HepG2 (cell line): ENCODE measurements around the gene DNAJB8. TPM values are rescaled to one million over a fixed set of nuclear protein-coding genes. Genes with fewer than 3 reads are reported as not detected.

Experiments used
- ARHGAP35 ChIP-seq: sonication (generic); formaldehyde crosslinking; IDR thresholded peaks from 2 replicates; pipeline ENCODE4 v1.9.0; 2022; ENCODE audit warnings: mild to moderate bottlenecking, inconsistent platforms, moderate library complexity, missing genetic modification reagents, borderline replicate concordance
- NFKB2 ChIP-seq: sonication (generic); formaldehyde crosslinking; IDR thresholded peaks from 2 replicates; pipeline ENCODE4 v1.4.0; 2020; ENCODE audit warnings: missing genetic modification reagents, borderline replicate concordance
- RAD21 ChIP-seq: fragments of 450-650 bp; formaldehyde crosslinking; IDR thresholded peaks from 2 replicates; pipeline ENCODE4 v1.5.0; 2020; ENCODE audit warnings: mild to moderate bottlenecking
- ZNF292 ChIP-seq: sonication (generic); formaldehyde crosslinking; IDR thresholded peaks from 2 replicates; pipeline ENCODE4 v1.8.1; 2022; ENCODE audit warnings: mild to moderate bottlenecking, low read depth, missing genetic modification reagents, borderline replicate concordance
- ZNF468 ChIP-seq: sonication (generic); formaldehyde crosslinking; IDR thresholded peaks from 2 replicates; pipeline ENCODE4 v1.8.0; 2022; ENCODE audit warnings: mild to moderate bottlenecking, moderate library complexity, missing genetic modification reagents
- ZNF777 ChIP-seq: sonication (generic); formaldehyde crosslinking; IDR thresholded peaks from 2 replicates; pipeline ENCODE4 v1.4.0; 2020; ENCODE audit warnings: missing genetic modification reagents
- ZNF879 ChIP-seq: sonication (generic); formaldehyde crosslinking; IDR thresholded peaks from 2 replicates; pipeline ENCODE4 v1.8.1; 2023; ENCODE audit warnings: missing genetic modification reagents
- polyA plus RNA-seq, 8 experiments: library from polyadenylated mRNA; depleted of rRNA in 3 of 8; stranded (reverse) in 7 of 8; unstranded in 1 of 8; fragments of >200 nt; fragmentation: Illumina TruSeq in 4 of 8; extraction: Trizol in 4 of 8; gene quantifications; 2 replicates each; pipeline versions ENCODE4 v1.2.1 to v1.2.3, GENCODE V29; 2011 to 2016; ENCODE audit warnings: low read depth in 4 of 8, missing spikeins in 1 of 8, mixed read lengths in 1 of 8; ENCODE audit not compliant: insufficient read depth in 1 of 8
- total RNA-seq, 5 experiments: library from RNA; depleted of rRNA; stranded (reverse); fragments of >200 nt; fragmentation: Illumina TruSeq; extraction: Trizol; gene quantifications; 2 replicates each; pipeline ENCODE4 v1.2.3, GENCODE V29; 2016; ENCODE audit warnings: low read depth in 1 of 5
- TF ChIP-seq, protein P1 (sequence below): sonication (generic); formaldehyde crosslinking; IDR thresholded peaks from 2 replicates; pipeline ENCODE4; 2020; ENCODE audit warnings: missing genetic modification reagents, mild to moderate bottlenecking, borderline replicate concordance
- TF ChIP-seq, protein P2 (sequence below): sonication (generic); formaldehyde crosslinking; IDR thresholded peaks from 2 replicates; pipeline ENCODE4 v1.4.0; 2020; ENCODE audit warnings: missing genetic modification reagents
- TF ChIP-seq, protein P3 (sequence below): sonication (generic); formaldehyde crosslinking; conservative IDR thresholded peaks from 2 replicates; pipeline ENCODE4 v1.4.0; 2020; ENCODE audit warnings: missing genetic modification reagents
- TF ChIP-seq, protein P4 (sequence below): sonication (generic); formaldehyde crosslinking; IDR thresholded peaks from 2 replicates; pipeline ENCODE4 v1.5.1; 2020; ENCODE audit warnings: mild to moderate bottlenecking, missing genetic modification reagents, moderate library complexity
- TF ChIP-seq, protein P5 (sequence below): sonication (generic); formaldehyde crosslinking; IDR thresholded peaks from 2 replicates; pipeline ENCODE4 v1.8.0; 2022; ENCODE audit warnings: missing genetic modification reagents, mild to moderate bottlenecking, borderline replicate concordance
- TF ChIP-seq, protein P6 (sequence below): sonication (generic); formaldehyde crosslinking; IDR thresholded peaks from 2 replicates; pipeline ENCODE4 v1.5.1; 2020; ENCODE audit warnings: missing genetic modification reagents, mild to moderate bottlenecking, borderline replicate concordance
- TF ChIP-seq, protein P7 (sequence below): sonication (generic); formaldehyde crosslinking; IDR thresholded peaks from 2 replicates; pipeline ENCODE4 v1.5.0; 2020; ENCODE audit warnings: mild to moderate bottlenecking, missing genetic modification reagents, moderate library complexity

Gene DNAJB8
- total and polyA plus RNA-seq, 2 of the 13 experiments (the other 11 are each of a cell fraction or from before 2014, with no cell fraction given), result not detected

DNA sequence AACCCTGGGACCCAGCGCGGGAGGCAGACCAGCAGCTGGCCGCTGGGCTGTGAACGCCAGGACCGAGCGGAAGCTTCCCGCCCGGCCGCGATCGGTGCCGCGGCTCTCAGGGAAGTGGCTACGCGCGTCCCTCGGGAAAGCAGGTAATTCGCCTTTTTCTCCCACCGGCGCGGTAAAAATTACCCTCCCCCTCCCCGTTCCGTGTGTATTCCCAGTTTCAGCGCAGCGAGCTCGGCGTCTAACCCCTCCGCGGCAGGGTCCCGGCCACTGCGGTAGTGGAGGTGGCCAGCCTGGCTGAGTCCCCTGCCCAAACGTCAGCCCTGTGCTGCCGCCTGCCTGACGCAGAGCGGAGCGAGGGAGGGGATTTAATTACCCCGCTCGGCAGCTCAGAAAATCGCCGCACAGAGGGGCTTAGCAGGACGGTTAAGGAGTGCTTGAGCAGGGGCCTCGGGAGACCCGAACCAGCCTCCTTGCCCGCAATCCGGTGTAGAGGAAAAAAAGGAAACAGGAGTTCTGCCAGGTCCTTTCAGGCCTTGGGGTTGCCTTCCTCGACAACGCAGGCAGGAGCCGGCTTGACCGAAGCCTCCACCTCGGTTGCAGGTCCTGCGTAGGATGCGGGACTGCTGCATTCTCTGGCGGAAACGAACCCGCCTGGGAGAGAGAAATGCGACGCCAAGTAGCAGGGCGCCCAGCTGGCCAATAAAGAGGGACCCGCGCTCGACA lies 23.4 kb upstream of the DNAJB8 start (continued):
- TF ChIP-seq, protein P1, sequence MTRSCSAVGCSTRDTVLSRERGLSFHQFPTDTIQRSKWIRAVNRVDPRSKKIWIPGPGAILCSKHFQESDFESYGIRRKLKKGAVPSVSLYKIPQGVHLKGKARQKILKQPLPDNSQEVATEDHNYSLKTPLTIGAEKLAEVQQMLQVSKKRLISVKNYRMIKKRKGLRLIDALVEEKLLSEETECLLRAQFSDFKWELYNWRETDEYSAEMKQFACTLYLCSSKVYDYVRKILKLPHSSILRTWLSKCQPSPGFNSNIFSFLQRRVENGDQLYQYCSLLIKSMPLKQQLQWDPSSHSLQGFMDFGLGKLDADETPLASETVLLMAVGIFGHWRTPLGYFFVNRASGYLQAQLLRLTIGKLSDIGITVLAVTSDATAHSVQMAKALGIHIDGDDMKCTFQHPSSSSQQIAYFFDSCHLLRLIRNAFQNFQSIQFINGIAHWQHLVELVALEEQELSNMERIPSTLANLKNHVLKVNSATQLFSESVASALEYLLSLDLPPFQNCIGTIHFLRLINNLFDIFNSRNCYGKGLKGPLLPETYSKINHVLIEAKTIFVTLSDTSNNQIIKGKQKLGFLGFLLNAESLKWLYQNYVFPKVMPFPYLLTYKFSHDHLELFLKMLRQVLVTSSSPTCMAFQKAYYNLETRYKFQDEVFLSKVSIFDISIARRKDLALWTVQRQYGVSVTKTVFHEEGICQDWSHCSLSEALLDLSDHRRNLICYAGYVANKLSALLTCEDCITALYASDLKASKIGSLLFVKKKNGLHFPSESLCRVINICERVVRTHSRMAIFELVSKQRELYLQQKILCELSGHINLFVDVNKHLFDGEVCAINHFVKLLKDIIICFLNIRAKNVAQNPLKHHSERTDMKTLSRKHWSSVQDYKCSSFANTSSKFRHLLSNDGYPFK (CRISPR knock-in tag), result peak; percentile 49; the same call in 1 of the 2 replicates
- TF ChIP-seq, protein P2, sequence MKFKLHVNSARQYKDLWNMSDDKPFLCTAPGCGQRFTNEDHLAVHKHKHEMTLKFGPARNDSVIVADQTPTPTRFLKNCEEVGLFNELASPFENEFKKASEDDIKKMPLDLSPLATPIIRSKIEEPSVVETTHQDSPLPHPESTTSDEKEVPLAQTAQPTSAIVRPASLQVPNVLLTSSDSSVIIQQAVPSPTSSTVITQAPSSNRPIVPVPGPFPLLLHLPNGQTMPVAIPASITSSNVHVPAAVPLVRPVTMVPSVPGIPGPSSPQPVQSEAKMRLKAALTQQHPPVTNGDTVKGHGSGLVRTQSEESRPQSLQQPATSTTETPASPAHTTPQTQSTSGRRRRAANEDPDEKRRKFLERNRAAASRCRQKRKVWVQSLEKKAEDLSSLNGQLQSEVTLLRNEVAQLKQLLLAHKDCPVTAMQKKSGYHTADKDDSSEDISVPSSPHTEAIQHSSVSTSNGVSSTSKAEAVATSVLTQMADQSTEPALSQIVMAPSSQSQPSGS (CRISPR knock-in tag), result no peak
- TF ChIP-seq, protein P3, sequence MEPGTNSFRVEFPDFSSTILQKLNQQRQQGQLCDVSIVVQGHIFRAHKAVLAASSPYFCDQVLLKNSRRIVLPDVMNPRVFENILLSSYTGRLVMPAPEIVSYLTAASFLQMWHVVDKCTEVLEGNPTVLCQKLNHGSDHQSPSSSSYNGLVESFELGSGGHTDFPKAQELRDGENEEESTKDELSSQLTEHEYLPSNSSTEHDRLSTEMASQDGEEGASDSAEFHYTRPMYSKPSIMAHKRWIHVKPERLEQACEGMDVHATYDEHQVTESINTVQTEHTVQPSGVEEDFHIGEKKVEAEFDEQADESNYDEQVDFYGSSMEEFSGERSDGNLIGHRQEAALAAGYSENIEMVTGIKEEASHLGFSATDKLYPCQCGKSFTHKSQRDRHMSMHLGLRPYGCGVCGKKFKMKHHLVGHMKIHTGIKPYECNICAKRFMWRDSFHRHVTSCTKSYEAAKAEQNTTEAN, result 0 out of 2 replicates have a peak, but pooled peaks have one; percentile 10
- TF ChIP-seq, protein P4, sequence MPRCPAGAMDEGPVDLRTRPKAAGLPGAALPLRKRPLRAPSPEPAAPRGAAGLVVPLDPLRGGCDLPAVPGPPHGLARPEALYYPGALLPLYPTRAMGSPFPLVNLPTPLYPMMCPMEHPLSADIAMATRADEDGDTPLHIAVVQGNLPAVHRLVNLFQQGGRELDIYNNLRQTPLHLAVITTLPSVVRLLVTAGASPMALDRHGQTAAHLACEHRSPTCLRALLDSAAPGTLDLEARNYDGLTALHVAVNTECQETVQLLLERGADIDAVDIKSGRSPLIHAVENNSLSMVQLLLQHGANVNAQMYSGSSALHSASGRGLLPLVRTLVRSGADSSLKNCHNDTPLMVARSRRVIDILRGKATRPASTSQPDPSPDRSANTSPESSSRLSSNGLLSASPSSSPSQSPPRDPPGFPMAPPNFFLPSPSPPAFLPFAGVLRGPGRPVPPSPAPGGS (CRISPR knock-in tag), result peak; percentile 49; the same call in 1 of the 2 replicates
- TF ChIP-seq, protein P5, sequence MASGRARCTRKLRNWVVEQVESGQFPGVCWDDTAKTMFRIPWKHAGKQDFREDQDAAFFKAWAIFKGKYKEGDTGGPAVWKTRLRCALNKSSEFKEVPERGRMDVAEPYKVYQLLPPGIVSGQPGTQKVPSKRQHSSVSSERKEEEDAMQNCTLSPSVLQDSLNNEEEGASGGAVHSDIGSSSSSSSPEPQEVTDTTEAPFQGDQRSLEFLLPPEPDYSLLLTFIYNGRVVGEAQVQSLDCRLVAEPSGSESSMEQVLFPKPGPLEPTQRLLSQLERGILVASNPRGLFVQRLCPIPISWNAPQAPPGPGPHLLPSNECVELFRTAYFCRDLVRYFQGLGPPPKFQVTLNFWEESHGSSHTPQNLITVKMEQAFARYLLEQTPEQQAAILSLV, result no peak
- TF ChIP-seq ZNF468 (CRISPR knock-in tag), result 0 out of 2 replicates have a peak, but pooled peaks have one; percentile 29
- 0 out of 2 replicates have a peak, but pooled peaks have one; percentile 32 for TF ChIP-seq ZNF777 (CRISPR knock-in tag)
- no peak for TF ChIP-seq ARHGAP35 (CRISPR knock-in tag)
- TF ChIP-seq RAD21 (CRISPR knock-in tag), result 0 out of 2 replicates have a peak, but pooled peaks have one; percentile 23
- TF ChIP-seq, protein P6, sequence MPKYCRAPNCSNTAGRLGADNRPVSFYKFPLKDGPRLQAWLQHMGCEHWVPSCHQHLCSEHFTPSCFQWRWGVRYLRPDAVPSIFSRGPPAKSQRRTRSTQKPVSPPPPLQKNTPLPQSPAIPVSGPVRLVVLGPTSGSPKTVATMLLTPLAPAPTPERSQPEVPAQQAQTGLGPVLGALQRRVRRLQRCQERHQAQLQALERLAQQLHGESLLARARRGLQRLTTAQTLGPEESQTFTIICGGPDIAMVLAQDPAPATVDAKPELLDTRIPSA, result 0 out of 2 replicates have a peak, but pooled peaks have one; percentile 52
- TF ChIP-seq, protein P7, sequence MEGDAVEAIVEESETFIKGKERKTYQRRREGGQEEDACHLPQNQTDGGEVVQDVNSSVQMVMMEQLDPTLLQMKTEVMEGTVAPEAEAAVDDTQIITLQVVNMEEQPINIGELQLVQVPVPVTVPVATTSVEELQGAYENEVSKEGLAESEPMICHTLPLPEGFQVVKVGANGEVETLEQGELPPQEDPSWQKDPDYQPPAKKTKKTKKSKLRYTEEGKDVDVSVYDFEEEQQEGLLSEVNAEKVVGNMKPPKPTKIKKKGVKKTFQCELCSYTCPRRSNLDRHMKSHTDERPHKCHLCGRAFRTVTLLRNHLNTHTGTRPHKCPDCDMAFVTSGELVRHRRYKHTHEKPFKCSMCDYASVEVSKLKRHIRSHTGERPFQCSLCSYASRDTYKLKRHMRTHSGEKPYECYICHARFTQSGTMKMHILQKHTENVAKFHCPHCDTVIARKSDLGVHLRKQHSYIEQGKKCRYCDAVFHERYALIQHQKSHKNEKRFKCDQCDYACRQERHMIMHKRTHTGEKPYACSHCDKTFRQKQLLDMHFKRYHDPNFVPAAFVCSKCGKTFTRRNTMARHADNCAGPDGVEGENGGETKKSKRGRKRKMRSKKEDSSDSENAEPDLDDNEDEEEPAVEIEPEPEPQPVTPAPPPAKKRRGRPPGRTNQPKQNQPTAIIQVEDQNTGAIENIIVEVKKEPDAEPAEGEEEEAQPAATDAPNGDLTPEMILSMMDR (CRISPR knock-in tag), result peak; percentile 67
- TF ChIP-seq ZNF292 (CRISPR knock-in tag), result 0 out of 2 replicates have a peak, but pooled peaks have one; percentile 19
- 0 out of 2 replicates have a peak, but pooled peaks have one; percentile 33 for TF ChIP-seq NFKB2 (CRISPR knock-in tag)
- 0 out of 2 replicates have a peak, but pooled peaks have one; percentile 55 for TF ChIP-seq ZNF879 (CRISPR knock-in tag)
